Suprapubic skin (tissue), 4 donors: ENCODE results near the gene LCTL. TPM values are rescaled to one million over a fixed set of nuclear protein-coding genes. Genes with fewer than 3 reads are reported as not detected.

ENCODE experiments used
- DNase-seq, 2 donors: peaks; one replicate each; pipeline ENCODE4 v3.0.0-alpha.2; 2019; ENCODE audit warnings: low spot score in 2 of 2
- H3K27ac ChIP-seq: fragments of 200-600 bp; sonication (generic); one replicate; pipeline ENCODE4 v1.5.1; 2019
- H3K27me3 ChIP-seq: fragments of 200-600 bp; sonication (generic); one replicate; pipeline ENCODE4 v1.5.1; 2019
- H3K36me3 ChIP-seq: fragments of 200-600 bp; sonication (generic); one replicate; pipeline ENCODE4 v1.5.1; 2019
- H3K4me1 ChIP-seq: fragments of 200-600 bp; sonication (generic); one replicate; pipeline ENCODE4 v1.5.1; 2019
- H3K4me3 ChIP-seq: fragments of 200-600 bp; sonication (generic); one replicate; pipeline ENCODE4 v1.5.1; 2019; ENCODE audit warnings: mild to moderate bottlenecking
- H3K9me3 ChIP-seq: fragments of 200-600 bp; sonication (generic); one replicate; pipeline ENCODE4 v1.5.1; 2019
- CTCF ChIP-seq, 2 donors: fragments of 200-600 bp in 1 of 2; fragments of 450-650 bp in 1 of 2; sonication (generic) in 1 of 2; IDR thresholded peaks; one replicate each; pipeline ENCODE4 v1.5.1; 2016 to 2019; ENCODE audit warnings: antibody characterized with exemption in 2 of 2, mild to moderate bottlenecking in 1 of 2, moderate library complexity in 1 of 2
- EP300 ChIP-seq: sonication (generic); formaldehyde crosslinking; IDR thresholded peaks from one replicate; pipeline ENCODE4 v1.6.1; 2017; ENCODE audit warnings: antibody characterized with exemption
- POLR2A ChIP-seq, 2 donors: fragments of 450-650 bp; IDR thresholded peaks; one replicate each; pipeline ENCODE4 v1.6.1; 2017; ENCODE audit warnings: antibody characterized with exemption in 2 of 2, mild to moderate bottlenecking in 2 of 2, moderate library complexity in 2 of 2
- POLR2AphosphoS5 ChIP-seq, 3 donors: sonication (generic); formaldehyde crosslinking; IDR thresholded peaks; one replicate each; pipeline ENCODE4 v1.6.1; 2017; ENCODE audit warnings: antibody characterized with exemption in 3 of 3
- WGBS: methylation state at CpG from one replicate; pipeline ENCODE4 v1.1.5; 2018; 5-methylcytosine and 5-hydroxymethylcytosine counted together
- total RNA-seq, 4 donors: library from RNA; depleted of rRNA; stranded (reverse); fragments of >200 nt; gene quantifications; one replicate each; pipeline ENCODE4 v1.1.0, GENCODE V29; 2016

Gene LCTL
- total RNA-seq, 4 donors from 2014 or later, result 0.23 TPM; not detected in 3

DNA sequence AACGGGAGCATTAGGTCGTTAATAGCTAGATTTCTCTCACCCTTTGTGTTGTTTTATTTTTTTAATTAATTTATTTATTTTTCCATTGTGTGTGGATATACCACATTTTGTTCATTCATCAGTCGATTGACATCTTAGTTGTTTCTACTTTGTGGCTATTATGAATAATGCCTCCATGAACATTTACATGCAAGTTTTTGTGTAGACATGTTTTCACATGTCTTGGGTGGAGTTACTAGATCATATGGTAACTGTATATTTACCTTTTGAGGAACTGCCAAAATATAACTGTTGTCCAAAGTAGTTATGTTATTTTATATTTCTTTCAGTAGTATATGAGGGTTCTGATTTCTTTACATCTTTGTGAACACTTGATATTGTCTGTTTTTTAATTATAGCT lies 41.9 kb downstream of the LCTL start:
- Histone ChIP-seq H3K36me3 (no peaks in the 10 kb centered on the region), H3K4me3 (no peak overlapping the region), H3K27ac (no peak overlapping the region), H3K4me1 (no peaks in the 10 kb centered on the region), H3K9me3 (no peaks in the 10 kb centered on the region), H3K27me3 (no peaks in the 10 kb centered on the region)
- TF ChIP-seq CTCF (IDR thresholded peaks at IDR 0.05), result no peak
- 79% methylated on average over 3 of the region's 3 CpGs for WGBS
- no peak for DNase-seq

- 86% methylated on average over 2 of the region's 2 CpGs for WGBS
- Histone ChIP-seq H3K36me3 (peaks cover 14% of the 10 kb centered on the region), H3K27me3 (no peaks in the 10 kb centered on the region), H3K9me3 (no peaks in the 10 kb centered on the region), H3K4me1 (no peaks in the 10 kb centered on the region), H3K27ac (no peak overlapping the region), H3K4me3 (no peak overlapping the region)
- TF ChIP-seq EP300, result no peak
- TF ChIP-seq CTCF (IDR thresholded peaks at IDR 0.05), result no peak
- no peak for TF ChIP-seq POLR2A (IDR thresholded peaks at IDR 0.05)
- no peak for TF ChIP-seq POLR2AphosphoS5 (IDR thresholded peaks at IDR 0.05)
- no peak for DNase-seq
These were observed 49.9 kb downstream of the LCTL start for GRCh38 chr15:66515901-66516322.

- Histone ChIP-seq H3K4me1 (no peaks in the 10 kb centered on the region), H3K27me3 (no peaks in the 10 kb centered on the region), H3K4me3 (no peak overlapping the region), H3K9me3 (no peaks in the 10 kb centered on the region), H3K36me3 (peaks cover 14% of the 10 kb centered on the region), H3K27ac (no peak overlapping the region)
- 90% methylated on average over 3 of the region's 3 CpGs for WGBS
- no peak for TF ChIP-seq CTCF (IDR thresholded peaks at IDR 0.05)
- TF ChIP-seq POLR2AphosphoS5 (IDR thresholded peaks at IDR 0.05), result no peak
- TF ChIP-seq POLR2A (IDR thresholded peaks at IDR 0.05), result no peak
- DNase-seq, result no peak
These were observed 51.2 kb downstream of the LCTL start for GRCh38 chr15:66514586-66514985.

DNA sequence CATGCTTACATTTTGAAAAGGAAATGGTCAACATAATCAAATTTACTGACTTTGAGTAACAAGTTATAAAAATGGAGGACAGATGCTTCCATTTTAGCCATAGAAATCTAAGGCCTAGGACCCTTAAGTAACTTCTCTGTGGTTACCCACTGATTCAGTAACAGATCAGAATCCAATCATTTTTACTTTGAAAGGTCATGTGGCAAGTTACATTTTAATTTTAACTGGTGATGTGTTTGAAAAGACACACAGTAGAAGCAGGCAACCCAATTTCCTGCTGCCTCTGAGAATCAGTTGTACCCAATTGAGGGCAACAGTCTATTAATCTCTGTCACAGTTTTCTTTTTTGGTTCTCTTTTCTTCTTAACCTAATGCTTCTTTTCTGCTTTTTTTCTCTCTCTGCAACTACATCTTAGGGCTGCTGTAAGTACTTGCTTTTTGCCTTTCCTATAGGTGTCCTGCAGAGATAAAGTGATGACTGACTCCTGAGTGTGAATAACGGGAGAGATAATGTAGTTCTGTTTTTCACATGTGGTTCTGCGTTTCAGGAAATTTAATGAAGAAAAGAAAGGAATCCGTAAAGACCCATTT lies 57.4 kb downstream of the LCTL start:
- DNase-seq, result no peak
- Histone ChIP-seq H3K36me3 (no peaks in the 10 kb centered on the region), H3K4me1 (peaks cover 20% of the 10 kb centered on the region), H3K27ac (no peak overlapping the region), H3K4me3 (no peak overlapping the region), H3K9me3 (no peaks in the 10 kb centered on the region), H3K27me3 (no peaks in the 10 kb centered on the region)
- 92% methylated on average over 3 of the region's 3 CpGs for WGBS
- TF ChIP-seq POLR2A (IDR thresholded peaks at IDR 0.05), result no peak
- no peak for TF ChIP-seq POLR2AphosphoS5 (IDR thresholded peaks at IDR 0.05)
- TF ChIP-seq CTCF (IDR thresholded peaks at IDR 0.05), result no peak
- TF ChIP-seq EP300, result no peak

DNA sequence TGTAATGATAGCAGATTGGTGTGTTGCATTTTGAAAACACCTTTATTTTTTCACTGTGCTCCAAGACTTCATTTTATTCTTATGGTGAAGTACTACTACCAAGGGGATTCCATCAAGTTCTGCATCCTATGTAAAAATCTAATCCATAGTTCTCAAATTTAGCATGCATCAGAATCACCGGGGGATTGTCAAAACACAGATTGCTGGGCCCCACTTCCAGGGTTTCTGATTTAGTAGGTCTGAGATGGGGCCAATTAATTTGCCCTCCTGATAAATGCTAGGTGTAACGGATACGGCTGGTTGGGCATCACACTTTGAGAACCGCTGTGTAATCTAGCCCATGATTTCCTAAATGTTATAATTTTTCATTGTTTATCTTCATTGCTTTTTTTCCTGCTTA lies 60.0 kb downstream of the LCTL start:
- Histone ChIP-seq H3K36me3 (peaks cover 21% of the 10 kb centered on the region), H3K27ac (peak overlapping the region; percentile 84), H3K27me3 (no peaks in the 10 kb centered on the region), H3K4me1 (peaks cover 38% of the 10 kb centered on the region), H3K4me3 (peak overlapping the region; percentile 81), H3K9me3 (no peaks in the 10 kb centered on the region)
- DNase-seq, result no peak
- WGBS, result 45% methylated on average over 4 of the region's 4 CpGs
- TF ChIP-seq POLR2AphosphoS5 (IDR thresholded peaks at IDR 0.05), result no peak
- TF ChIP-seq EP300, result no peak
- no peak for TF ChIP-seq POLR2A (IDR thresholded peaks at IDR 0.05)
- no peak for TF ChIP-seq CTCF (IDR thresholded peaks at IDR 0.05)
